ENCODE data around the gene SAMD1.

DNA sequence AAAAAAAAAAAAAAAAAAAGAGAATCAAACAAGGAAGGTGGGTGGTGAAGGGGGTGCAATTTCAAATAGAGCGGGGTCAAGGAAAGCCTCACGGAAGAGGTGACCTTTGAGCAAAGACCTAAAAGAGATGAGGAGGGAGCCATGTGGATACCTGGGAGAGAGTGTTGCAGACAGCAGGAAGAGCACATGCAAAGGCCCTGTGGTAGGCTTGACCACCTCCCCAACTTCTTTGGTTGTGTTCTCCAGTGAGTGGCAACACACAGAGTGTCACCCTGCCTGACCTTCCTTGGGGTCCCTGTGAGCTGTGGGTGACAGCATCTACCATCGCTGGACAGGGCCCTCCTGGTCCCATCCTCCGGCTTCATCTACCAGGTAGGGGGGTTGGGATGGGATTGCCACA, 40.0 kb downstream of the SAMD1 start:
- TF ChIP-seq, protein P1, sequence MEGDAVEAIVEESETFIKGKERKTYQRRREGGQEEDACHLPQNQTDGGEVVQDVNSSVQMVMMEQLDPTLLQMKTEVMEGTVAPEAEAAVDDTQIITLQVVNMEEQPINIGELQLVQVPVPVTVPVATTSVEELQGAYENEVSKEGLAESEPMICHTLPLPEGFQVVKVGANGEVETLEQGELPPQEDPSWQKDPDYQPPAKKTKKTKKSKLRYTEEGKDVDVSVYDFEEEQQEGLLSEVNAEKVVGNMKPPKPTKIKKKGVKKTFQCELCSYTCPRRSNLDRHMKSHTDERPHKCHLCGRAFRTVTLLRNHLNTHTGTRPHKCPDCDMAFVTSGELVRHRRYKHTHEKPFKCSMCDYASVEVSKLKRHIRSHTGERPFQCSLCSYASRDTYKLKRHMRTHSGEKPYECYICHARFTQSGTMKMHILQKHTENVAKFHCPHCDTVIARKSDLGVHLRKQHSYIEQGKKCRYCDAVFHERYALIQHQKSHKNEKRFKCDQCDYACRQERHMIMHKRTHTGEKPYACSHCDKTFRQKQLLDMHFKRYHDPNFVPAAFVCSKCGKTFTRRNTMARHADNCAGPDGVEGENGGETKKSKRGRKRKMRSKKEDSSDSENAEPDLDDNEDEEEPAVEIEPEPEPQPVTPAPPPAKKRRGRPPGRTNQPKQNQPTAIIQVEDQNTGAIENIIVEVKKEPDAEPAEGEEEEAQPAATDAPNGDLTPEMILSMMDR (conservative IDR thresholded peaks at IDR 0.05) = no peak
- TF ChIP-seq ZFX (IDR thresholded peaks at IDR 0.05) = no peak

Measured in C4-2B (cell line).